GM18951 (cell line): Measurements from ENCODE around the gene TMA7B.

Experiments
- POLR2A ChIP-seq: IDR thresholded peaks from 4 replicates; pipeline ENCODE4 v1.6.1; 2011; ENCODE audit warnings: mild to moderate bottlenecking; ENCODE audit not compliant: insufficient read length, insufficient read depth; ENCODE audit errors: extremely low read depth
- in situ Hi-C: fragments of 300-500 bp; cut with MboI; formaldehyde crosslinking; loops from one replicate; pipeline ENCODE4 v1.12.0; 2022; ENCODE audit warnings: low sequenced_read_pairs, mixed read lengths, inconsistent platforms; ENCODE audit not compliant: unreplicated experiment

The TMA7B gene

GRCh38 chr22:39959640-39960447 lies at the start of gene TMA7B:
TSS of gene TMA7B (plus strand) at chr22:39960397. CDS start at chr22:39964375, 3,978 bp downstream.
- TF ChIP-seq POLR2A, result no peak
- in situ Hi-C loops, result no loop called here

- in situ Hi-C loops, result no loop called here
- TF ChIP-seq POLR2A, result no peak
These were observed 49.2 kb upstream of the TMA7B start for GRCh38 chr22:39910876-39911613.

GRCh38 chr22:39913321-39913720 lies 46.9 kb upstream of the TMA7B start:
- in situ Hi-C loops, result no loop called here
- no peak for TF ChIP-seq POLR2A

- in situ Hi-C loops, result no loop called here
- TF ChIP-seq POLR2A, result no peak
These were observed 46.3 kb upstream of the TMA7B start for GRCh38 chr22:39913886-39914285.

- no peak for TF ChIP-seq POLR2A
- in situ Hi-C loops, result no loop called here
These were observed 45.6 kb upstream of the TMA7B start for GRCh38 chr22:39914584-39914983.

GRCh38 chr22:39915295-39915726 lies 44.9 kb upstream of the TMA7B start:
- TF ChIP-seq POLR2A, result no peak
- in situ Hi-C loops, result no loop called here

GRCh38 chr22:39916496-39916895 lies 43.7 kb upstream of the TMA7B start:
- TF ChIP-seq POLR2A, result no peak
- in situ Hi-C loops, result no loop called here

- no peak for TF ChIP-seq POLR2A
- in situ Hi-C loops, result no loop called here
These were observed 43.0 kb upstream of the TMA7B start for GRCh38 chr22:39917197-39917643.

GRCh38 chr22:39917776-39918495 lies 42.3 kb upstream of the TMA7B start:
- in situ Hi-C loops, result no loop called here
- TF ChIP-seq POLR2A, result no peak

GRCh38 chr22:39920134-39920743 lies 40.0 kb upstream of the TMA7B start:
- TF ChIP-seq POLR2A, result no peak
- in situ Hi-C loops, result no loop called here

- TF ChIP-seq POLR2A, result no peak
- in situ Hi-C loops, result no loop called here
These were observed 36.5 kb upstream of the TMA7B start for GRCh38 chr22:39923696-39924095.

- in situ Hi-C loops, result no loop called here
- TF ChIP-seq POLR2A, result no peak
These were observed 35.9 kb upstream of the TMA7B start for GRCh38 chr22:39924286-39924685.

GRCh38 chr22:39925273-39925672 lies 34.9 kb upstream of the TMA7B start:
- in situ Hi-C loops, result no loop called here
- no peak for TF ChIP-seq POLR2A
